ENCODE data around the gene OLFM3. TPM values are rescaled to one million over a fixed set of nuclear protein-coding genes. Genes with fewer than 3 reads are reported as not detected.

OLFM3 gene
- total RNA-seq, 4 donors from 2014 or later: not detected

- Histone ChIP-seq H3K36me3 (no peaks in the 10 kb centered on the region), H3K27me3 (no peaks in the 10 kb centered on the region), H3K9me3 (no peaks in the 10 kb centered on the region), H3K4me1 (no peaks in the 10 kb centered on the region), H3K27ac (no peak overlapping the region), H3K4me3 (no peak overlapping the region)
- intact Hi-C loops (cut with DNase I): no loop called here
- TF ChIP-seq CTCF (IDR thresholded peaks at IDR 0.05) (no peak), POLR2A (IDR thresholded peaks at IDR 0.05) (no peak)
- DNase-seq: no peak
- 76 to 93% methylated on average over 2 of the region's 2 CpGs for WGBS, 2 donors
These were observed 198.3 kb downstream of the OLFM3 start for GRCh38 chr1:101798417-101798816.

GRCh38 chr1:101797722-101798121 lies 199.0 kb downstream of the OLFM3 start:
- no peak overlapping the region for H3K27ac ChIP-seq
- no peak for TF ChIP-seq POLR2A (IDR thresholded peaks at IDR 0.05)
- TF ChIP-seq CTCF (IDR thresholded peaks at IDR 0.05): no peak
- DNase-seq: no peak

GRCh38 chr1:101781201-101781831 lies 215.4 kb downstream of the OLFM3 start:
- intact Hi-C loops (cut with DNase I): no loop called here
- Histone ChIP-seq H3K27me3 (no peaks in the 10 kb centered on the region), H3K9me3 (no peaks in the 10 kb centered on the region), H3K4me3 (no peak overlapping the region), H3K4me1 (no peaks in the 10 kb centered on the region), H3K36me3 (no peaks in the 10 kb centered on the region), H3K27ac (no peak overlapping the region)
- no peak for DNase-seq
- 15 to 16% methylated on average over 3 of the region's 3 CpGs for WGBS, 2 donors
- no peak for TF ChIP-seq CTCF (IDR thresholded peaks at IDR 0.05)
- no peak for TF ChIP-seq POLR2A (IDR thresholded peaks at IDR 0.05)

More at GRCh38 chr1:101797722-101798121, 199.0 kb downstream of the OLFM3 start:
- Histone ChIP-seq H3K4me1 (no peaks in the 10 kb centered on the region), H3K4me3 (no peak overlapping the region), H3K9me3 (no peaks in the 10 kb centered on the region), H3K27me3 (no peaks in the 10 kb centered on the region), H3K36me3 (no peaks in the 10 kb centered on the region)
- intact Hi-C loops (cut with DNase I): no loop called here
- 46 to 57% methylated on average over 5 of the region's 5 CpGs for WGBS, 2 donors

GRCh38 chr1:101769520-101769919 lies 227.2 kb downstream of the OLFM3 start:
- Histone ChIP-seq H3K9me3 (no peaks in the 10 kb centered on the region), H3K4me3 (no peak overlapping the region), H3K27me3 (no peaks in the 10 kb centered on the region), H3K27ac (no peak overlapping the region), H3K4me1 (no peaks in the 10 kb centered on the region), H3K36me3 (no peaks in the 10 kb centered on the region)
- DNase-seq: no peak
- 54 to 62% methylated on average over 3 of the region's 3 CpGs for WGBS, 2 donors
- intact Hi-C loops (cut with DNase I): no loop called here
- TF ChIP-seq CTCF (IDR thresholded peaks at IDR 0.05) (peak in 1 of 6 experiments; percentile 14), POLR2A (IDR thresholded peaks at IDR 0.05) (no peak)

- 50 to 79% methylated on average over 5 of the region's 5 CpGs for WGBS, 2 donors
- intact Hi-C loops (cut with DNase I): no loop called here
- Histone ChIP-seq H3K4me1 (no peaks in the 10 kb centered on the region), H3K9me3 (no peaks in the 10 kb centered on the region), H3K27ac (no peak overlapping the region), H3K27me3 (no peaks in the 10 kb centered on the region), H3K36me3 (no peaks in the 10 kb centered on the region), H3K4me3 (no peak overlapping the region)
- DNase-seq: no peak
- TF ChIP-seq CTCF (IDR thresholded peaks at IDR 0.05) (no peak), POLR2A (IDR thresholded peaks at IDR 0.05) (no peak)
These were observed 238.7 kb downstream of the OLFM3 start for GRCh38 chr1:101757985-101758384.

All from esophagus squamous epithelium (tissue), 5 donors.